Coronary artery (tissue), 2 donors: ENCODE results near the gene TMEM271.

Experiments
- DNase-seq: peaks from one replicate; pipeline ENCODE4 v3.0.0-alpha.2; 2017; ENCODE audit warnings: low spot score
- H3K27ac ChIP-seq, 2 donors: fragments of 200-600 bp; sonication (generic); one replicate each; pipeline ENCODE4 v1.5.1; 2016 to 2019
- H3K4me3 ChIP-seq: fragments of 200-600 bp; sonication (generic); 2 replicates; pipeline ENCODE4 v1.5.1; 2016; ENCODE audit warnings: mild to moderate bottlenecking, moderate library complexity
- CTCF ChIP-seq: fragments of 200-600 bp; sonication (generic); IDR thresholded peaks from one replicate; pipeline ENCODE4 v1.5.1; 2019; ENCODE audit warnings: antibody characterized with exemption

The TMEM271 gene

GRCh38 chr4:587671-588350 lies 11.7 kb upstream of the TMEM271 start:
- Histone ChIP-seq H3K4me3 (no peak overlapping the region), H3K27ac (no peak overlapping the region)
- no peak for DNase-seq
- no peak for TF ChIP-seq CTCF

- no peak for TF ChIP-seq CTCF
- Histone ChIP-seq H3K27ac (no peak overlapping the region), H3K4me3 (no peak overlapping the region)
- DNase-seq: no peak
Observed at GRCh38 chr4:583820-584219, 7.7 kb upstream of the TMEM271 start.

GRCh38 chr4:581753-582361 lies 5.8 kb upstream of the TMEM271 start:
- Histone ChIP-seq H3K27ac (no peak overlapping the region), H3K4me3 (no peak overlapping the region)
- TF ChIP-seq CTCF: no peak
- DNase-seq: no peak

DNA sequence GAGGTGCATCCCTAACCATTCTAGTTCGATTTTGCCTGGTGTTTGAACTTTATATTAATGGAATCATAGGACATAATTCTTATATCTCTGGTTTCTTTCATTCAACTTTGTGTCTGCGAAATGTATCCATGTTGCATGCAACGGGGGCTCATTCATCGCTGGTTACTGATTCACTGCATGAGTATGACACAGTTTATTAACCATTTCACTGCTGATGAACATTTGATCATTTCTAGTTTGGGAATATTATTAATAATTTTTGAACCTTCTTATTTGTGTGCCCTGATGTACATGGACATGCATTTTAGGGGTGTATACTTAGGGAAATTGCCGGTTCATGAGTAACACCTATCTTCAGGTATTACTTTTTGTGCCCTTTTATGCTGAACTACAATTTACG lies 5.1 kb upstream of the TMEM271 start:
- DNase-seq: no peak
- TF ChIP-seq CTCF: no peak
- Histone ChIP-seq H3K4me3 (no peak overlapping the region), H3K27ac (no peak overlapping the region)

DNA sequence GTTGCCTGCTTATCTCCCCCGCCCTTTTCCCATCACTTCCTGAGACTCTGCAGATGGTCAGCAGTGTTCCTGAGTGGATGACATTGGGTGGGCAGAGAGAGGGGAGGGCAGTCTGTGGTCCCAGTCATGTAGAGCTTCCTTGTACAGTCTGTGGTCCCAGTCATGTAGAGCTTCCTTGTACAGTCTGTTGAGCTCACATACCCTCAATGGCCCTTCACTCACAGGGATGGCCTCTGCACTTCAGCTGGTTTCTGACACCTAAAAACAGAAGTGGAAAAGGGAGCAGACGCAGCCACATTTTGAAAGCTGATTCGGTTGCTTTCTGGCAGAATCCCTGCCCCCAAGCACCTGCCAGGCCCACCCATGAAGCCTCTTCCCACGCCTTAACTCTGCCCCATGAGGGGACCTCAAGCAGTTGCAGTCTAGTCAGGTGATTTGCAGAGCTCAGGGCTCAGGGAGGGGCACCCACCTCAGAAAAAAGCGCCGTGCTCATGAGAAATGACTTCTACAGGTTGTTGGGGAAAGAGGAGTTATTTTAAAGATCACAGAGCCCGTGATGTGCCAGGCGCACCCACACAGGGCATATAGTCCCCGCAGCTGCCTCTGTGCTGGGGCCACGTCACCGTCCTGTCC lies 3.6 kb upstream of the TMEM271 start:
- DNase-seq: no peak
- no peak overlapping the region for H3K27ac ChIP-seq
- H3K4me3 ChIP-seq: no peak overlapping the region
- no peak for TF ChIP-seq CTCF

GRCh38 chr4:578451-579443 lies 2.7 kb upstream of the TMEM271 start:
- Histone ChIP-seq H3K4me3 (no peak overlapping the region), H3K27ac (no peak overlapping the region)
- no peak for TF ChIP-seq CTCF
- DNase-seq: no peak
